Stimulated activated naive CD8-positive, alpha-beta T cell treated with anti-CD3 and anti-CD28 coated beads, Interleukin-15, amount 100 ng/mL, for 72 hours (primary cell): ENCODE measurements around the gene OLIG2.

Experiments used
- ATAC-seq: fragments of 150-1000 bp; cut with Tn5 transposase; 2 replicates; pipeline ENCODE4 v1.10.0; 2021; ENCODE audit warnings: mild to moderate bottlenecking, moderate library complexity
- DNase-seq, 2 donors: peaks; one replicate each; pipeline ENCODE4 v3.0.0; 2021 to 2022
- H3K27ac Mint-ChIP-seq, 2 donors: one replicate each; pipeline ENCODE4 v1.8.0; 2022; ENCODE audit warnings: mild to moderate bottlenecking in 2 of 2, mixed read lengths in 2 of 2, moderate library complexity in 2 of 2
- H3K27me3 Mint-ChIP-seq: one replicate; pipeline ENCODE4 v1.8.0; 2022; ENCODE audit warnings: mixed read lengths
- H3K4me1 Mint-ChIP-seq: one replicate; pipeline ENCODE4 v1.8.0; 2022; ENCODE audit warnings: mild to moderate bottlenecking, mixed read lengths
- H3K4me3 Mint-ChIP-seq, 2 donors: one replicate each; pipeline ENCODE4 v1.8.0; 2022; ENCODE audit warnings: mild to moderate bottlenecking in 2 of 2, mixed read lengths in 2 of 2, moderate library complexity in 1 of 2
- H3K9me3 Mint-ChIP-seq, 2 donors: one replicate each; pipeline ENCODE4 v1.8.0; 2022; ENCODE audit warnings: mixed read lengths in 2 of 2

Gene OLIG2

GRCh38 chr21:33036430-33037162 lies 10.9 kb downstream of the OLIG2 start:
- H3K4me1 Mint-ChIP-seq: peaks cover 14% of the 10 kb centered on the region
- no peaks in the 10 kb centered on the region for H3K9me3 Mint-ChIP-seq
- H3K27me3 Mint-ChIP-seq: peaks cover 22% of the 10 kb centered on the region
- peak; percentile 82 for ATAC-seq
- peak in 1 of 2 donors; percentile 30 for DNase-seq
- peak overlapping the region in 1 of 2 donors; percentile 31 for H3K4me3 Mint-ChIP-seq
- H3K27ac Mint-ChIP-seq: peak overlapping the region in 1 of 2 donors; percentile 7

GRCh38 chr21:33037501-33037900 lies 11.8 kb downstream of the OLIG2 start:
- H3K4me3 Mint-ChIP-seq: no peak overlapping the region
- peaks cover 17% of the 10 kb centered on the region for H3K27me3 Mint-ChIP-seq
- H3K4me1 Mint-ChIP-seq: peaks cover 14% of the 10 kb centered on the region
- no peaks in the 10 kb centered on the region for H3K9me3 Mint-ChIP-seq
- H3K27ac Mint-ChIP-seq: no peak overlapping the region
- DNase-seq (no peak), ATAC-seq (no peak)

GRCh38 chr21:33039536-33039935 lies 13.8 kb downstream of the OLIG2 start:
- no peaks in the 10 kb centered on the region for H3K9me3 Mint-ChIP-seq
- no peak for ATAC-seq

DNA sequence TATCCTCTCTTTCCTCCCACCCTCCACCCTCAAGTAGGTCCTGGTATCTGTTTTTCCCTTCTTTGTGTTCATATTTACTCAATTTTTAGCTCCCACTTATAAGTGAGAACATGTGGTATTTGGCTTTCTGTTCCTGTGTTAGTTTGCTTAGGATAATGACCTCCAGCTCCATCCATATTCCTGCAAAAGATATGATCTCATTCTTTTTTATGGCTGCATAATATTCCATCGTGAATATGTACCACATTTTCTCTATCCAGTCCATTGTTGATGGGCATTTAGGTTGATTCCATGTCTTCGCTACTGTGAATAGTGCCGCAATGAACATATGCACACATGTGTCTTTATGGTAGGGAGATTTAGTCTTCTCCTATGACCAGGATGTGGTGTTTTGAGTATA lies 14.5 kb downstream of the OLIG2 start:
- Mint-ChIP-seq H3K4me1 (peaks cover 14% of the 10 kb centered on the region), H3K9me3 (no peaks in the 10 kb centered on the region), H3K27ac (no peak overlapping the region), H3K27me3 (peaks cover 39% of the 10 kb centered on the region), H3K4me3 (no peak overlapping the region)
- ATAC-seq: no peak
- no peak for DNase-seq

More at GRCh38 chr21:33039536-33039935, 13.8 kb downstream of the OLIG2 start:
- Mint-ChIP-seq H3K4me3 (no peak overlapping the region), H3K4me1 (peaks cover 14% of the 10 kb centered on the region), H3K27me3 (peaks cover 33% of the 10 kb centered on the region), H3K27ac (no peak overlapping the region)
- no peak for DNase-seq

GRCh38 chr21:33041981-33042380 lies 16.2 kb downstream of the OLIG2 start:
- ATAC-seq (no peak), DNase-seq (no peak)
- peaks cover 3% of the 10 kb centered on the region for H3K4me1 Mint-ChIP-seq
- H3K9me3 Mint-ChIP-seq: no peaks in the 10 kb centered on the region
- H3K4me3 Mint-ChIP-seq: no peak overlapping the region
- H3K27ac Mint-ChIP-seq: no peak overlapping the region
- peaks cover 52% of the 10 kb centered on the region for H3K27me3 Mint-ChIP-seq

GRCh38 chr21:33042812-33043211 lies 17.1 kb downstream of the OLIG2 start:
- DNase-seq: no peak
- peaks cover 60% of the 10 kb centered on the region for H3K27me3 Mint-ChIP-seq
- no peak overlapping the region for H3K4me3 Mint-ChIP-seq
- no peak for ATAC-seq
- no peaks in the 10 kb centered on the region for H3K9me3 Mint-ChIP-seq
- no peak overlapping the region for H3K27ac Mint-ChIP-seq
- no peaks in the 10 kb centered on the region for H3K4me1 Mint-ChIP-seq

- no peaks in the 10 kb centered on the region for H3K9me3 Mint-ChIP-seq
- H3K27me3 Mint-ChIP-seq: peaks cover 59% of the 10 kb centered on the region
- H3K27ac Mint-ChIP-seq: no peak overlapping the region
- H3K4me3 Mint-ChIP-seq: no peak overlapping the region
- no peak for ATAC-seq
- DNase-seq: no peak
- no peaks in the 10 kb centered on the region for H3K4me1 Mint-ChIP-seq
Observed at GRCh38 chr21:33046455-33046854, 20.7 kb downstream of the OLIG2 start.

DNA sequence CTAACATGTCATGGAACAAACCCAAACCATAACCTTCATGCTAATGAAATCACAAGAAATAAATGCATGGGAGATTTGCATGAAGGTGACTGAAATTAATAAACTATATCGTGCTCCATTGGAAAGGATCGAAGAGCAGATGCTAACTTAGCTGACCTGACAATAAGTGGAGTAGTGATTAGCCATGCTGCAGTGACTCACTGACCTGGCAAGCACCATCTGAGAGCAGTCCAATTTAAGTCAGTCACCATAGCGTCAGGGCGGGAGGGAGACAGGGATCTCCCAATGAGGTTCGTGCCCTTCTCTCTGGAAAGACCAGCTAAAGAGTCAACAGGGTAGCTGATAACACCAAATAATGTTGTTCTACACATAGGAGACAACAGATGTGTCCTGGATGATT lies 21.5 kb downstream of the OLIG2 start:
- H3K9me3 Mint-ChIP-seq: no peaks in the 10 kb centered on the region
- no peak overlapping the region for H3K4me3 Mint-ChIP-seq
- no peak for ATAC-seq
- no peak for DNase-seq
- no peak overlapping the region for H3K27ac Mint-ChIP-seq
- H3K27me3 Mint-ChIP-seq: peaks cover 53% of the 10 kb centered on the region
- no peaks in the 10 kb centered on the region for H3K4me1 Mint-ChIP-seq

- Mint-ChIP-seq H3K27me3 (peaks cover 19% of the 10 kb centered on the region), H3K4me1 (no peaks in the 10 kb centered on the region), H3K9me3 (no peaks in the 10 kb centered on the region), H3K4me3 (no peak overlapping the region), H3K27ac (no peak overlapping the region)
- DNase-seq (no peak), ATAC-seq (no peak)
Observed at GRCh38 chr21:33051925-33052324, 26.2 kb downstream of the OLIG2 start.

DNA sequence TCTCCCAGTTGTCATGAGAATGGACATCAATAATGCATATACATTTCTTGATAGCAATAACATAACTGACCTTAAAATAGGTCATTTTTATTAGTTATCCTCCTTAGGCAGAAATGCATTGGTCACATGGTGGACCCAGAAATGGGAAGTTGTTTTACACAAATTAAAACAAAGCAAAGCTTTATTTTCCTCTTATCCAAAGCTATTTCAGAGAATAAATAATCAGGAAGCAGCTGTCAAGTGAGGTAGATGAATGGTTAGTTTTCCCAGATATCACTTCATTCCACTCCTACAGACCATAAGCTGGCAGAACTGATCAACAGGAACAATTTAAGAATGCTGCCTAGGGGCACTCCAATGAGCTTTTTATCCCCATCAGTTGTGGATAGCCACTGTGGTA lies 28.2 kb downstream of the OLIG2 start:
- Mint-ChIP-seq H3K27me3 (no peaks in the 10 kb centered on the region), H3K9me3 (no peaks in the 10 kb centered on the region), H3K27ac (no peak overlapping the region), H3K4me3 (no peak overlapping the region), H3K4me1 (peaks cover 7% of the 10 kb centered on the region)
- no peak for DNase-seq
- ATAC-seq: no peak

GRCh38 chr21:33055991-33056390 lies 30.3 kb downstream of the OLIG2 start:
- H3K4me1 Mint-ChIP-seq: peaks cover 20% of the 10 kb centered on the region
- ATAC-seq: no peak
- no peak overlapping the region for H3K4me3 Mint-ChIP-seq

GRCh38 chr21:33057385-33057940 lies 31.7 kb downstream of the OLIG2 start:
- Mint-ChIP-seq H3K27me3 (peaks cover 19% of the 10 kb centered on the region), H3K9me3 (no peaks in the 10 kb centered on the region), H3K4me3 (no peak overlapping the region), H3K27ac (no peak overlapping the region), H3K4me1 (peaks cover 20% of the 10 kb centered on the region)
- ATAC-seq (no peak), DNase-seq (no peak)

More at GRCh38 chr21:33055991-33056390, 30.3 kb downstream of the OLIG2 start:
- peak overlapping the region in 1 of 2 donors; percentile 28 for H3K27ac Mint-ChIP-seq
- no peaks in the 10 kb centered on the region for H3K9me3 Mint-ChIP-seq
- DNase-seq: no peak
- H3K27me3 Mint-ChIP-seq: peaks cover 9% of the 10 kb centered on the region

GRCh38 chr21:33058527-33058926 lies 32.8 kb downstream of the OLIG2 start:
- H3K27me3 Mint-ChIP-seq: peaks cover 28% of the 10 kb centered on the region
- no peak overlapping the region for H3K4me3 Mint-ChIP-seq

GRCh38 chr21:33058957-33059356 lies 33.2 kb downstream of the OLIG2 start:
- DNase-seq (no peak), ATAC-seq (no peak)
- Mint-ChIP-seq H3K4me3 (no peak overlapping the region), H3K9me3 (no peaks in the 10 kb centered on the region), H3K4me1 (peaks cover 20% of the 10 kb centered on the region), H3K27me3 (peaks cover 30% of the 10 kb centered on the region), H3K27ac (no peak overlapping the region)

More at GRCh38 chr21:33058527-33058926, 32.8 kb downstream of the OLIG2 start:
- DNase-seq (no peak), ATAC-seq (no peak)
- H3K27ac Mint-ChIP-seq: no peak overlapping the region
- H3K4me1 Mint-ChIP-seq: peaks cover 20% of the 10 kb centered on the region
- no peaks in the 10 kb centered on the region for H3K9me3 Mint-ChIP-seq

DNA sequence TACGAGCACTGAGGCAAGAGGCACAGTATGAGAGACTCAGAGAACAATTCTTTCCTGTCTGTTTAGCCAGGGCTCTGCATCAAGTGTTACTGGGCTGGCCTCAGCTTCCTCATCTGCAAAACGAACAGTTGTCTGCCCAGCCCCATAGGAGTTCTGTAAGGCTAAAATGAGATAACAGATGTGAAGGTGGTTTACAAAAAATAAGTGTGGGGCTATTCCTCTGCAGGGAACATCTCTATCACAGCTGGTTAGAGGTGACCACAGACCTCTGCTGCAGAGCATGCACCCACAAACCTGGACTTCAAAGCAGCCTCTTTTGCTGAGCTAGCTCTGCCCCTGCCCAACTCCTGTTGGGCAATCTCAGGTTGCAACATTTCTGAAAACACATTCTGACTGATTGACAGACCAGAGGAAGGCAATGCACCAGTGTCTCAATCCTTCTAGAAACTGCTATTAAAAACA lies 33.7 kb downstream of the OLIG2 start:
- H3K4me1 Mint-ChIP-seq: peaks cover 20% of the 10 kb centered on the region
- H3K27me3 Mint-ChIP-seq: peaks cover 34% of the 10 kb centered on the region
- H3K9me3 Mint-ChIP-seq: no peaks in the 10 kb centered on the region
- no peak overlapping the region for H3K27ac Mint-ChIP-seq
- DNase-seq (no peak), ATAC-seq (peak; percentile 80)
- H3K4me3 Mint-ChIP-seq: no peak overlapping the region

DNA sequence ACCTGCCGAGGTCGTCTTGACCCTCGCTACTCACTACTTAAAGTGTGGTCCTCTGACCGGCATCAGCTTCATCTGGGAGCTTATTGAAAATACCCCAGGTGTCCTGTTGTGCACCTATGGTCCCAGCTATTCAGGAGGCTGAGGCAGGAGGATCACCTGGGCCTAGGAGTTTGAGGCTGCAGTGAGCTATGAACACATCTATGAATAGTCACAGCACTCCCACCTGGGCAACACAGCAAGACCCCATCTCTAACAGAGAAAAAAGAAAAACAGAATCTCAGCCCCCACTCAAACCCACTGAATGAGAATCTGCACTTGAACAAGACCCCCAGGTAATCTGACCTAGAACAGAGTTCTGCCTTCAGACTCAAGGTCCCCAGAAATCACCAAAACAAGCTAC lies 35.5 kb downstream of the OLIG2 start:
- ATAC-seq (no peak), DNase-seq (no peak)
- Mint-ChIP-seq H3K27ac (no peak overlapping the region), H3K4me1 (peaks cover 20% of the 10 kb centered on the region), H3K9me3 (no peaks in the 10 kb centered on the region), H3K4me3 (no peak overlapping the region), H3K27me3 (peaks cover 50% of the 10 kb centered on the region)
